Smooth muscle cell of the coronary artery (primary cell): ENCODE results near the gene LITAFD. TPM values are rescaled to one million over a fixed set of nuclear protein-coding genes. Genes with fewer than 3 reads are reported as not detected.

Experiments used
- total RNA-seq: library from RNA; depleted of rRNA; stranded (reverse); fragments of >200 nt; gene quantifications from 2 replicates; pipeline ENCODE4 v1.2.3, GENCODE V29; 2014; ENCODE audit warnings: low replicate concordance

The LITAFD gene
- total RNA-seq, result not detected in 2 replicates

DNA sequence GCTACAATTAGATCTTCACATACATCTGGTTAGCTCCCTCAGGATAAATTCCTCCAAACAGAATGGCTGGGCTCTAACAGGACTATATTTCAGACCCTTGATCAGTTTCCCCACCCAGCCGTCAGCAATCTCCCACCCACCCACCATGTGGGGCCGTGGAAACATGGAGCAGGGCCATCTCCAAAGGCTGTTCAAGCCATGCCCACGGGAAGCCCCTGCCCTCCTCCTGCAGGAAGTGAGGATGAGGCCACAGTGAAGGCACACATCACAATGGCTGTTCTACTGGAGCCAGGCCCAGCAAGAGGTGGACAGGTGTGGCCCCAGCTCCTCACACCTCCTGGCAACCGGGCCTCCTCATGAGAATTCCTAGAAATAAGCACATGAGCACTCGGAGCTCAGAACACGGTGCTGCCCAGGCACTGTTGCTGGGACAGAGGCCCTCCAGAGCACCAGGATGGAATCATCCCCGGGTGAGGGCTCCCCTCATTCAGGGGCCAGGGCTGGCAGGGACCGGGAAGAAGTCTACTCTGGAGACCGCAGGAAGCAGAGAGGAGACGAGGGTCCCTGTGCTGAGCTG lies at the start of gene LITAFD:
TSS of gene LITAFD (plus strand) at position 311 of the 577 bp plus-strand sequence. CDS start 2,005 bp downstream, outside the sequence.

DNA sequence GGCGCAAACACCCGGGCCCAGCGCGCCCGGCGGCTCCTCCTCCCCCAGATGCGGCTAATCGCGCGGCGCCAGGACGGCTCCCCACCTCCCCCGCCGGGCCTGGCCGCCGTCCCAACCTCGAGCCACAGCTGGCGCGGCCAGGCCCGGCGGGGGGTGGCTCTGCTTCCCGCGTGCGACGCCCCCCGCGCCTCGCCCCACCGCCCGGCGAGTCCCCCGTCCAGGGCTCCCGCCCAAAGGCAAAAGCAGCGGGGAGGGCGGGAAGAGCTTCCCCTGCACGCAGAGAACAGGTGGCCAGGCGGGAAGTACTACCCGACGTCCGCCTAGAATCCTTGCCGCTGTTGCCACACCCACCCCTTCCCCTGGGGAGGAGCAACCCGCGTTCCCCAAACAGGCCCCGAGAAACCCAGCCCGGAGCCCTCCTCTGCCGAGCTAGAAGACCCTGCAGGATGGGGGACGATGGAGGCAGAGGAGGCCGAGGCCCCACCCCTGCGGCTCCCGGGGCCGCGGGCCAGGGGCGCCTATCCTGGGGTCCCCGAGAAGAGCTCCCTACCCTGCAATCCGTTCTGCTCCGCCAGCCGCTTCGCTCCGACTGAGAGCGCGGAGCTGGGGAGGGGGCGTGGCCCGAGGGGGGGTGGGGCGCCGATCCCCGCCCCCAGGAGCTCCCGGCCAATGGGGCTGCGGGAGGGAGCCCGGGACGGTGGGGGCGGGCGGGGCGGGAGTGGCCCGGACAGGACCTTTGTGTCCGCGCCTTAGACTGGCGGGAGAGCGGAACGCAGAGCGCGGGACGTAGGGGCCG lies 13.5 kb upstream of the LITAFD start, which contains the start of gene CARHSP1:
TSS of gene CARHSP1 (minus strand) at position 591 of the 796 bp plus-strand sequence. CDS start 9,678 bp downstream, outside the sequence.

Other genes starting within 250 kb of the LITAFD start
- gene ABAT, start 207.7 kb upstream of the LITAFD start, total RNA-seq, result 2.0 and 2.6 TPM in 2 replicates
- 3.2 and 5.7 TPM in 2 replicates for gene TMEM186, start 84.7 kb upstream of the LITAFD start, total RNA-seq
- gene PMM2, start 84.5 kb upstream of the LITAFD start, total RNA-seq, result 19.7 and 28.8 TPM in 2 replicates
- 131 and 204 TPM in 2 replicates for gene CARHSP1, start 13.3 kb upstream of the LITAFD start, total RNA-seq
- gene USP7, start 81.6 kb downstream of the LITAFD start, total RNA-seq, result 40.4 and 46.0 TPM in 2 replicates
- 27.5 and 55.5 TPM in 2 replicates for gene HAPSTR1, start 209.3 kb downstream of the LITAFD start, total RNA-seq